Measurements from ENCODE around the gene SLC22A2.

The SLC22A2 gene

DNA sequence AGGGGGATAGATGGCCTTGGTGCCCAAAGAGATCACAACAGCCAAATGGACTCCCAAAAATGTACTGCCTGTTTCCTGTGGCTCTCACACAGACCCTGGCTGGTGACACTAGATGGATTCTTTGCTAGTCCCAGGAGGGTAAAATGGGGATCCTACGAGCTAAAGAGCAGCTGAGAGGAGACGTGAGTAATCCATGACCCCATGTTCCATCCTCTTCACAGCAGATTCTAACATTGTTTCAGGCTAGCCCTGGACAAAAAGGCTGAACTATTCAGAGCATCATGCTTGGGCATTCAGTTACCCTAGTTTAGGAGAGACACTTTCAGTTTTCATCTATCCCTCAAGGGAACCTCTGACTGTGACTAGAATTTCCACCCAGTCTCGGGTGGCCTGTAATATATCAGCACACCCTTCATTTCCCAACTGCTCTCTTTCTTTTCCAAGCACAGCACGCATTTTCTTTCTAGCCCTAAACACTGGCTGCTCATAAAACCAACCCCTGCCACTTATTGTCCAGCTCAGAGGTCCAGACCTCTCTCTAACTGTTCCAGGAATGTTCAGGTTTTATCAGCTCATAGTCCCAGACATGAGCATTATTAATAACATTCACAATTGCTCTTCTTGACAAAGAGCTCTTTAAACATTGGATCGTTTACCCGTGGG is 88.5 kb downstream of the SLC22A2 start:
- 88 to 90% methylated on average over 4 of the region's 6 CpGs for WGBS, 2 experiments (ENCODE audit: insufficient coverage in 2 of 2)
- Histone ChIP-seq H3K36me3 (ENCODE audit: control insufficient read depth, insufficient read depth, low read length) (no peaks in the 10 kb centered on the region), H3K4me1 (ENCODE audit: control insufficient read depth, insufficient read depth, low read length, poor library complexity, severe bottlenecking) (no peaks in the 10 kb centered on the region), H3K9me3 (ENCODE audit: control insufficient read depth, low read length) (peaks cover 3% of the 10 kb centered on the region), H3K4me3 (ENCODE audit: extremely low read depth, insufficient read depth, low read length, poor library complexity, severe bottlenecking) (no peak overlapping the region), H3K27ac (ENCODE audit: low read depth, low read length, severe bottlenecking) (no peak overlapping the region)

DNA sequence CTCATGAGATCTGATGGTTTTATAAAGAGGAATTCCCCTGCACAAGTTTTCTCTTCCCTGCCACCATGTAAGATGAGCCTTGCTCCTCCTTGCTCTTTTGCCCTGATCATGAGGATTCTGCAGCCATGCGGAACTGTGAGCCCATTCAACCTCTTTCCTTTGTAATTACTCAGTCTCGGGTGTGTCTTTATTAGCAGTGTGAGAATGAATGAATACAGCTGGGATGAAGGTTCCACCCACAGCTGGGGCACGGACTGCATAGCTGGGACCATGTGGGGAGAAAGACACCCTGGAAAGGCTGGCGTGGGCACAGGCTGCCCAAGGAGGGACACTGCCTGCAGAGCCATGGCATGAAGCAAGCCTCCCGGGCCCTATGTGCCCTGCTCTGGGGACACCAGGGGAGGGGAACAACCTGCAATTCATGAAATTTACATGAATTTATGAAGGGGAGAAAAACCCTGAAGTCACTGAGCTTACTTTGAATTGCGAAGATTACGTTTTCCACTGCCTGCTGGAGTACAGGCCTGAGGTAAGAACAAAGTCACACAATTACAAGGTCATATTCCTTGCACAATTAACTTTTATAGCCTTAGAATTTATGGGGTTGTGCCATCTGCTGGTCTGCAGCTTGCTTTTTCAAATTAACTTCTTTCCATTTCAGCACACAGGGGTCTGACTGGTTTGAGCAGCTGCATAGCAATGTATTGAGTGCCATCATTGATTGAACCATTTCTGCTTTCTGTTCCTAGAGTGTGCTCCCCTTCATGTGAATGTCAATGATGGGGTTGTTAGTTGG is 90.8 kb downstream of the SLC22A2 start:
- Histone ChIP-seq H3K36me3 (ENCODE audit: control insufficient read depth, insufficient read depth, low read length) (no peaks in the 10 kb centered on the region), H3K27ac (ENCODE audit: low read depth, low read length, severe bottlenecking) (no peak overlapping the region), H3K4me1 (ENCODE audit: control insufficient read depth, insufficient read depth, low read length, poor library complexity, severe bottlenecking) (no peaks in the 10 kb centered on the region), H3K9me3 (ENCODE audit: control insufficient read depth, low read length) (peaks cover 3% of the 10 kb centered on the region), H3K4me3 (ENCODE audit: extremely low read depth, insufficient read depth, low read length, poor library complexity, severe bottlenecking) (no peak overlapping the region)
- WGBS, 2 experiments (ENCODE audit: insufficient coverage in 2 of 2) = 77 to 82% methylated on average over 3 to 4 of the region's 7 CpGs
